Stomach (tissue), 4 donors: ENCODE results near the gene PRKG1.

ENCODE experiments used
- CTCF ChIP-seq, 7 experiments: fragments of 450-650 bp in 4 of 7; fragments of 200-600 bp in 3 of 7; sonication (generic) in 3 of 7; IDR thresholded peaks; one replicate each; pipeline ENCODE4 v1.5.1; 2016 to 2019; ENCODE audit warnings: antibody characterized with exemption in 7 of 7, control low read depth in 2 of 7, mild to moderate bottlenecking in 1 of 7
- EP300 ChIP-seq: sonication (generic); formaldehyde crosslinking; IDR thresholded peaks from one replicate; pipeline ENCODE4 v1.6.1; 2017; ENCODE audit warnings: antibody characterized with exemption
- POLR2A ChIP-seq, 4 donors: fragments of 450-650 bp; IDR thresholded peaks; one replicate each; pipeline ENCODE4 v1.6.1; 2016; ENCODE audit warnings: antibody characterized with exemption in 4 of 4, control low read depth in 2 of 4, mild to moderate bottlenecking in 1 of 4, moderate library complexity in 1 of 4
- POLR2AphosphoS5 ChIP-seq, 3 donors: sonication (generic); formaldehyde crosslinking; IDR thresholded peaks; one replicate each; pipeline ENCODE4 v1.6.1; 2016; ENCODE audit warnings: antibody characterized with exemption in 3 of 3

- TF ChIP-seq CTCF (IDR thresholded peaks at IDR 0.05) (no peak), EP300 (no peak), POLR2A (IDR thresholded peaks at IDR 0.05) (no peak), POLR2AphosphoS5 (IDR thresholded peaks at IDR 0.05) (no peak)
Measured at GRCh38 chr10:52347327-52347667, 1273.0 kb downstream of the PRKG1 start.
